Stimulated activated CD4-positive, alpha-beta T cell treated with anti-CD3 and anti-CD28 coated beads, TNF-alpha, amount 100 ng/mL, for 4 hours (primary cell): ENCODE measurements around the gene BHLHA9.

ENCODE experiments used
- DNase-seq, 3 experiments: peaks; one replicate each; pipeline ENCODE4 v3.0.0-alpha.2; 2020; ENCODE audit warnings: low read depth in 3 of 3

Gene BHLHA9

DNA sequence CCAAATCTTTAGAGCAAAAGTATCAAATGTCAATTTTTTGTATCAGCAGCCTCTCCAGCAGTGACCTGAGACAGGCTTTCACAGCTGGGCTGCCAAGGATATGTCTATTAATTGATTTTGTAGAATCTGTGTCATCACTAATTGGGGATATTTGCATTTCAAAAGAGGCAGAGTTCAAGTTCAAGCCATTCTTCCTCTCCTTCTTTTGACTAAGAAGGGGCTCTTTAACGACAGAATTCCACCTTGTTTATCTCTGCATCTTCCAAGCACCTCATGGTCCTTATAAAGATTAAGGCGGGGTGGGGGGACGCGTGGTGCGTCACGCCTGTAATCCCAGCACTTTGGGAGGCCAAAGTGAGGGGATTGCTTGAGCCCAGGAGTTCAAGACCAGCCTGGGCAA lies 15.2 kb upstream of the BHLHA9 start:
- no peak for DNase-seq

DNA sequence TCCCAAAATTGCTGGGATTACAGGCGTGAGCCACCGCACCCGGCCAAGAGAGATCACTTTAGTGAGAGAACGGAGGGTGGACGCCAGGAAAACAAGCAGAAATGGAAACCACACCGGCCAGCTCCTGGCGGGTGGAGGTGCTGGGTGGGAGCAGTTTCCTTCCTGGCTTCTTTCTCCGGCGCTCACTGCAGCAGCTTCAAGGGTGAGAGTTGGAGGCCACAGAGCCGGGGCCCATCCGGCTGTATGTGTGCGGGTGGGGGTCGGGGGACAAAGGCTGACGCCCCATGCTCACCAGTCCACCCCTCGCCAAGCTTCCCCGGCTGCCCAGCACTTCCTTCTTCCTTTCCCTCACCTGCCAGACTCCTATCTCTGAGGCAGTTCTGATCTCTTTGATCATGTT lies 13.5 kb upstream of the BHLHA9 start:
- no peak for DNase-seq

DNA sequence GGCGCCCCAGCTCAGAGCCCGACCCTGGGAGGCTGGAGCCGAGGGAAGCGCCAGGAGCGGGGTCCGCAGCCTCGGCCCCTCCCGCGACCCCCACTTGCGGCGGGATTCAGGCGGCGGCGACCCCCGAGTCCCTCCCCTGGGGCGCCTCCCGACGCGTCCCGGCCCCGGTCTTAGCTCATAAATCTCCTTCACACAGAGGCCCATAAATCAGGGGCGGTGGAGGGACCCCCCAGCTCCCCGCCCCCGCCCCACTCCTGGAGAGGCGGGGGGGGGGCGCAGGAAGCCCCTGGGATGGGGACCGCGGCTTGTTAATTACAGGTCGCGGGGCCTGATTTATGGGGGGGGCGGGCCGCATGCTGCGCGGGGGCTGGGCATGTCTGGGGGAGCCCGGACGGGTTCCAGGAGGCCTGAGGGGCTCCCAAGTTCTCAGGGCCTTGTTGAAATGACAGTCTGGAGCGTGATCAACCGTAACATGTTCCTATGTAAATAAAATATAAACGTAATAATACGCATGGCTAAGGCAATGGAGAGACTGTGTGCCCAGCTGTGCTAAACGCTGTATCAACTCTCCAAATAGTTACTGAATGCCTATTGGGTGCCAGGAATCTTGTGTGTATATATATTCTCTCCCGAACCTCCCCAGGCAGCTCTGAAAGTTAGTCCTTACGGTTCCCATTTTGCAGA lies 10.0 kb upstream of the BHLHA9 start:
- DNase-seq = no peak

DNA sequence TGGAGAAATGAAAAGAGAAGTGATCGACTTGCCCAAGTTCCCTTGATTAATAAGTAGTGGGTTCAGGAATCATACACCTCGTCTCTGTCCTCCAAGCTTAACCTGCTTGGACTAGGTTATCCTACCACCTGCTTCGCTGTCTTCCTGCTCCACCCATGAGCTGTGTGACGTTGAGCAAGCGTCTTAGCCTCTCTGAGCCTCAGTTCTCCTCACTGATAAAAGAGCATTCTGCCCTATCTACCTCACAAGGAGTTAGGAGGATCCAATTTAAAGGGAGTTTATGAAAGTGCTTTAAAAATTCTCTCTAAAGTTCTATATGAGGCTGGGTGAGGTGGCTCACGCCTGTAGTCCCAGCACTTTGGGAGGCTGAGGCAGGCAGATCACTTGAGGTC lies 9.5 kb upstream of the BHLHA9 start:
- no peak for DNase-seq

DNA sequence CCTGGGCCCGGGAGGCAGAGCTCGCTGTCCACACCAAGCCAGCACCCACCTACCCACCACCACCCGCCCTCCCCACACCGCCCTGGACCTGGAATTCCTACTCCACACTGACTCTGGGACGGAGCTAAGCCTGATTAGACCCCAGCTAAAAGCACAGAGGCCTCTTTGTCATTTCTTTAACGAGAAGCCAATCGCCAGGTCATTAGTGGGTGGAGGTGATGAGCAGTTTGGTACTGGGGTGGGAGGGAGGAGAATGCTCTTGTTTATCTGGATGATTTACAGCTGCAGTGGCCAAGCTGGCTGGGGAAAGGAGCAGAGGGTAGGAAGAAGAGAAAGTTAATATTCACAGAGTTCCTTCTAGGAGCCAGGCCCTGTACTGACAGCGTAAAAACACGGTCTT lies 6.0 kb upstream of the BHLHA9 start:
- DNase-seq = no peak

DNA sequence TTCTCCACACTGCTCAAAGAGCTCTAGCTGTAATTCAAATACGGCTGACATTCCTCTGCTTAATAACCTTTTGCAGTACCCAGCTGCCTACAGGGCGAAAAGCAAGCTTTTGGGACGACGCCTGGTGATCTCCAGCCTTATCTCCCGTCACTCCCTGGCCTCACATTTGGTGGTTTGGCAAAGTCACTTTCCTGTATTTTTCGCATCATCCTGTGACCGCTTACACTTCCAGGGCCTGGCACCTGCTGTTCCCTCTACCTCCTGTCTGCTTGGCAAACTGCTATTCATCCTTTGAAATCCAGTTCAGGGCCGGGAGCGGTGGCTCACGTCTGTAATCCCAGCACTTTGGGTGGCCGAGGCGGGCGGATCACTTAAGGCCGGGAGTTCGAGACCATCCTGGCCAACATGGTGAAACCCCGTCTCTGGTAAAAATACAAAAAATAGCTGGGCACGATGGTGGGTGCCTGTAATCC lies 2.7 kb upstream of the BHLHA9 start:
- DNase-seq = no peak

DNA sequence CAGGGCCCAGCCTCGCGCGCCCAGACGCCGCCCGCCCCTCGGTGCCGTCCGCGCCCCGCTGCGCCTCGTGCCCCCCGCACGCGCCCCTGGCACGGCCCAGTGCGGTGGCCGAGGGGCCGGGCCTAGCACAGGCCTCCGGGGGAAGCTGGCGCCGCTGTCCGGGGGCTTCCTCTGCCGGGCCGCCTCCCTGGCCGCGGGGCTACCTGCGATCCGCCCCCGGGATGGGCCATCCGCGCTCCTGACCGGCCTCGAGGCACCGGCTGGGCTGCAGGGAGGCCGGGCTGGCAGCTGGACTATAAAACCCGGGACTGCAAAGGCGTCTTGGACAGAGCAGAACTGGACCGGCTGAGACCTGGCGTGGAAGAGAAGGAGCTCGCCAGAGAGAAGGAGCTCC lies 783 bp downstream of the BHLHA9 start:
- no peak for DNase-seq

DNA sequence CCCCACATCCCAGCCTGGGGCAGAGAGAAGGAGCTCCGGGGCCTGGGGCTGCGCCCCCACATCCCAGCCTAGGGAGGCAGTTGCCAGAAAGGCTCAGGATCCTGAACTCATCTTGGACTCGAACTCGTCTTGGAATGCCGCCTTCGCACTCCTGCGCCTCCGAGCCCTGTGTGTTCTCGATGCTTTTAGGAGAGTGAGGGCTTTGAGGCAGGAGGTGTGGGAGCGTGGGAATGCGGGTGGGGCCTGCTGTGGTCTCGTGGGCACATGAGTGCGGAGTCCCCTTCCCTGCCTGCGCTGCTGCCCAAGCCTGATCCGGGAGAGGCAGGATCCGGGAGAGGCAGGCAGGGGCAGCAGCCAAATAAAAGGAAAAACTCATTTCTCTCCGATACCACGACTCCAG lies 1.2 kb downstream of the BHLHA9 start:
- no peak for DNase-seq

DNA sequence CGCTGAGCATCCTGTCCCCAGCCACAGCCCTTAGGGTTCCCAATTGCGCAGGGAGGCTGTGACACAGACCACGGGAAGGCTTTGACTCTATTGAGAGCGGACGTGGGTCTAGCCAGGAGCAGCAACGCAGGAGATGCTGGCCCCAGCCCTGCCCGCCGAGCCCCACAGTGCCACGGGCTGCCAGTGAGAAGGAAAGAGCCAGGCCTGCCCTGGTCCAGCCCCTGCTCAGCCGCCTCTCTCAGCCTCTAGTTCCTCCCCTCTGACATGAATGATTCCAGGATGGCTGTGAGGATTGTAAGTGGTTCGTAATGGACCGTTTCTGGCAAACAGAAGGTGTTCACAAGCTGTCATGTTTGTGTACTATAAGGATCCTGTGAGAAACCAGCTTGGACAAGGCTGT lies 2.5 kb downstream of the BHLHA9 start:
- no peak for DNase-seq

DNA sequence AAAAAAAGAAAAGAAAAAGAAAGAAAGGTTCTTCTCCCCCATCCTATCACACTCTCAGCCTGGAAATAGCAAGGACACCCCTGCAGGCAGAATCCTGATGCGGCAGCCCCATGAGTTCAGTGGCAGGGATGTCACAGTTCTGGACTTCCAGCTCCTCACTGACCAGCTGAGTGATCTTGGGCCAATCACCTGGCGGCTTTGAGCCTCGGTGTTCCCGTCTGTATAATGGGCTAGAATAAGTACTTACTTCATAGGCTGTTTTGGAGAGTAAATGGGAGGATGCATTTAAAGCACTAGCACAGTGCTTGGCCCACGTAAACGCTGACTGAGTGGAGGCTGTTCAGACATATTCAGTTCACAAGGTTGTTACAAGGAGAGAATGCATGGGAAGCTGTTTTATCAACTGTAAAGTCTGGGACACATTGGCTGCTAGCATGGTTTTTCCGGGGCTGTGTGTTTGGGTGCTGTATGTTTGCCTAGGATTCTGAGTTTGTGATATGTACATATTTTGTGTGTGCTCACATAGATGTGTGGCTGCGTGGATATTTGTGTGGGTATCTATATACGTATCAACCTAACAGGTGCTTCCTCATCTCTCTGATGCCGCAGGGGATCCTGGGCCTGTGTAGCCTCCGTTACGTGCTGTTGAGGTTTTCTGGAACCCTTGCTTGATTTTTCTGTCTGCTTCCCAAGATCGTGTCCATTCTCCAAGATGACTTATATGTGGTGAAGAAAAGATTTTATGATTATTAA lies 3.4 kb downstream of the BHLHA9 start:
- no peak for DNase-seq

DNA sequence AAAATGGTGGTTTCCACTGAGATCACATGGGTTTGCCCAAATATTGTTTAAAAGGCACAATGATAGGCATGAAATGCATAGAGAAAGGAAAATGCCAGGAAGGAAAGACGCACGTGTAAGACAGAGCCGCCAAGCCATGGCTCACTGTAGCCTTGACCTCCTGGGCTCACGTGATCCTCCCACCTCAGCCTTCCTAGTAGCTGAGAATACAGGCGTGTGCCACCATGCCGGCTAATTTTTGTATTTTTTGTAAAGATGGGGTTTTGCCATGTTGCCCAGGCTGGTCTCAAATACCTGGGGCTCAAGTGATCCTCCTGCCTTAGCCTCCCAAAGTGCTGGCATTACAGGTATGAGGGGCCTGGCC lies 4.0 kb downstream of the BHLHA9 start:
- DNase-seq = no peak

DNA sequence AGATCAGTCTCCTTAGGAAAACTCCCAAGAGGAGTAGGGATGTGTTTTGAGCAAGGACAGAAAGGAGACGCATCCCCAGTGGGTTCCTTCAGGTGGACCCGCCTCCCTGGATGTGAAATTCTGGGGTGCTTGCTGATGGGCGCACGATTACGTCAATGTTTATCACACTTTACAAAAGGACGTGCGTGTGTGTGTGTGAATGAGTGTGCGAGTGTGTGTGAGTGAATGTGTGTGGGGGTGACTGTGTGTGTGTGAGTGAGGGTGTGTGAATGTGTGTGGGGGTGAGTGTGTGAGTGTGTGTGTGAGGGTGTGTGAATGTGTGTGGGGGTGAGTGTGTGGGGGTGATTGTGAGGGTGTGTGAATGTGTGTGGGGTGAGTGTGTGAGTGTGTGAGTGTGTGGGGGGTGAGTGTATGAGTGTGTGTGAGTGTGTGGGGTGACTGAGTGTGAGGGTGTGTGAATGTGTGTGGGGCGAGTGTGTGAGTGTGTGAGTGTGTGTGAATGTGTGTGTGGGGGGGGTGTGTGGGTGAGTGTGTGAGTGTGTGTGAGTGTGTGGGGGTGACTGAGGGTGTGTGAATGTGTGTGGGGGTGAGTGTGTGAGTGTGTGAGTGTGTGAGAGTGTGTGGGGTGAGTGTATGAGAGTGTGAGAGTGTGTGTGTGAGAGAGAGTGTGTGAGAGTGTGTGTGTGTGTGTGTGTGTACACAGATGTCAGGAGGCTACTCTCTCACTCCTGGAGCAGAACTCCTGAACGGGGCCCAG lies 5.1 kb downstream of the BHLHA9 start:
- DNase-seq = no peak

DNA sequence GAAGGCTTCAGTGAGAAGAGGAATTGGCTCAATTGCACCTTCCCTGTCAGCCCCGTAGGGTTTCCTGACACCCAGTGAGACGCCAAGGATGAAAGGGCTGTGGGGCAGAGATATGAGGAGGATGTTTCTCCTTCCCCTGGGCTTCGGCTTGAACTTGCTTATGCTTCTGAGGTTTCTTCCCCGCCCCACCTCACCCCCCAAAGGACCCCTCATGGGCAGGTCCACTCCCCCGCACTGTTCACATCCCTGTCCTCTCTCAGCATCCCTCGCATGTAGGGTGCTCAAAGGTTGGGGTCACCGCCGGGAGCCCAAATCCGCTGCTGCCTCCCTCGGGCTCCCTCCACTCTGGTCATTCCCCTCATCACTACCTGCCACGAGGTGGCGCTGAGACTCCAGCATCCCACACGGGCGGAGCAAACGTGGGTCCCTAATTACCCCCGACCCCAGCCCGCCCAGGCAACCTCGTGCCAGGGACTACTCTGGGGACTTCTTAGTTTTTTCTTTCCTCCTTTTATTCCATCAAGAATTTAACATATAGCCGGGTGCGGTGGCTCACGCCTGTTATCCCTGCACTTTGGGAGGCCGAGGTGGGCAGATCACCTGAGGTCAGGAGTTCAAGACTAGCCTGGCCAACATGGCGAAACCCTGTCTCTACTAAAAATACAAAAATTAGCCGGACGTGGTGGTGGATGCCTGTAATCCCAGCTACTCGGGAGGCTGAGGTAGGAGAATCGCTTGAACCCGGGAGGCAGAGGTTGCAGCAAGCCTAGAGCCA lies 5.9 kb downstream of the BHLHA9 start:
- peak; percentile 39 to 58 (median 44) for DNase-seq

DNA sequence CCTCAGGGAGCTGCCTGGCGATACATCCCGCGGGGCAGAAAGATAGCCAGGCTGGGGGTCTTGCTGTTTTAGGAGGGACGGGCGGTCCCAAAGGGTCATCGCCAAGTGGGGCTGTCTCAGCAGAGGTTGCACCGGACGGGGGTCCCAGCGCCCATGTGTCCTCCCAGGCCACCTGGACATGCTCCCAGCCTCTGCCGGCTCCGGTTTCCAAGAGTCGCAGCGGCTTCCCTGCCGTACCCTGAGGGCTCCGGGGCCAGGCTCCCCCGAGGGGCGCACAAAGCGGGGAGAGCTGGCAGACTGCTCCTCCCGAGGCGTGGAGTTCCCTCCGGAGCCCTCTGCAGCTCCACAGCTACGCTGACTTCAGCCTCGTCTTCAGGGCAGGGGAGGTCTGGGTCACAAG lies 10.4 kb downstream of the BHLHA9 start:
- DNase-seq = no peak

DNA sequence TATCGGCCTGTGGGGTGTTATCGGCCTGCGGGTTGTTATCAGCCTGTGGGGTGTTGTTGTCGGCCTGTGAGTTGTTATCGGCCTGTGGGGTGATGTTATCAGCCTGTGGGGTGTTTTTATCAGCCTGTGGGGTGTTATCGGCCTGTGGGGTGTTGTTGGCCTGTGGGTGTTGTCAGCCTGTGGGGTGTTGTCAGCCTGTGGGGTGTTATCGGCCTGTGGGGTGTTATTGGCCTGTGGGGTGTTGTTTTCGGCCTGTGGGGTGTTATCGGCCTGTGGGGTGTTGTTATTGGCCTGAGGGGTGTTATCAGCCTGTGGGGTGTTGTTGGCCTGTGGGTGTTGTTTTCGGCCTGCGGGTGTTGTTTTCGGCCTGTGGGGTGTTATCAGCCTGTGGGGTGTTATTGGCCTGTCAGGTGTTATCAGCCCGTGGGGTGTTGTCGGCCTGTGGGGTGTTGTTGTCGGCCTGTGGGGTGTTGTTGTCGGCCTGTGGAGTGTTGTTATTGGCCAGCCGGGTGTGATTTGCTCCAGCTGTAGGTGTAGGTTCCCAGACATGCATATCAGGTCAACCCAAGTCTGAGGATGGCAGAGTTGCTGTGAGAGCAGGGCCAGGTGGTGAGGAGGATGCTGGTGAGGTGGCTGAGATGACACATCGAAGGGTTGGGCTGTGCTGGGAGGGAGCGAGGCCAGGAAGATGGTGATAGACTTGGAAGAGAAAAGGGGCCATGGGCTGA lies 16.3 kb downstream of the BHLHA9 start:
- no peak for DNase-seq

DNA sequence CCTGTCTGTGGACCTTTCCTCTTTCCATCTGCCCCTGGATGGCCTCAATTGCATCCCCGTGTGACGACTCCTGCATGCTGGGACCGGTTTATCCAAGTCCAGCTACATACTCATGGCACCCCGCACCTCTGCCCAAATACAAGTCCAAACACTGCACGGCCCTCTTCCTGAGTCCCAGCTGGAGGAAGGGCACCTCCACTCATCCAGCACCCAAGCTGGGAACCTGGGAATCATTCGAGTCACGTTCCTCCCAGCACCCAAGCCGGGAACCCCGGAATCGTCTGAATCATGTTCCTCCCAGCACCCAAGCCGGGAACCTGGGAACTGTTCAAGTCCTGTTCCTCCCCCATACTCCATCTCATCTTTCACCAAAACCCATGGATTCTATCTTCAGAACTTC lies 19.5 kb downstream of the BHLHA9 start:
- no peak for DNase-seq

DNA sequence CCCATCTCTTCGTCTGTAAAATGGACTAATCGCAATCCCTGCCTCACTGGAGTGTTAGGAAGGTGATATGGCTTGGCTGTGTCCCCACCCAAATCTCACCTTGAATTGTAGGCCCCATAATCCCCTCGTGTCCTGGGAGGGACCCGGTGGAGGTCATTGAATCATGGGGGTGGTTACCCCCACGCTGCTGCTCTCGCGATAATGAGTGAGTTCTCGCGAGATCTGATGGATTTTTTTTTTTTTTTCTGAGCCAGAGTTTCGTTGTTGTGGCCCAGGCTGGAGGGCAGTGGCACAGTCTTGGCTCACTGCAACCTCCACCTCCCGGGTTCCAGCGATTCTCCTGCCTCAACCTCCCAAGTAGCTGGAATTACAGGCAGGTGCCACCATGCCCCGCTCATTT lies 20.4 kb downstream of the BHLHA9 start:
- DNase-seq = no peak

DNA sequence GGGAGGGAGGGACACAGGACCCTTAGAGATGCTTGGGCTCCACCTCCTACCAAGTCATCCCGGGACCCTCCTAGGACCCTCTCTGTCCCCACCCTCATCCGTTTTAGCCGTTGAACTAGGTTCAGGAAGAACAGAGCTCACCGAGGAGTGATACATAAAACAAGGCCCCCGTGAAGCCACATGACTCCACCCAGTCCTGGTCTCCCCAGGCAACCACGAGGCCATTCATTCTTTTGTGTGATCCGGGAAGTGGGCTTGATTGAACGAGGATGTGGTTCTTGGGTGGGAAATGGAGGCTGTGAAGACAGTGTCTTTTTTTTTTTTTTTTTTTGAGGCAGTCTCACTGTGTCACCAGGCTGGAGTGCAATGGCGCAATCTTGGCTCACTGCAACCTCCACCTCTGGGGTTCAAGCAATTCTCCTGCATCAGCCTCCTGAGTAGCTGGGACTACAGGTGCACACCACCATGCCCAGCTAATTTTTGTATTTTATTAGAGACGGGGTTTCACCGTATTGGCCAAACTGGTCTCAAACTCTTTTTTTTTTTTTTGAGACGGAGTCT lies 24.0 kb downstream of the BHLHA9 start:
- peak in 2 of 3 experiments; percentile 19 to 41 for DNase-seq

DNA sequence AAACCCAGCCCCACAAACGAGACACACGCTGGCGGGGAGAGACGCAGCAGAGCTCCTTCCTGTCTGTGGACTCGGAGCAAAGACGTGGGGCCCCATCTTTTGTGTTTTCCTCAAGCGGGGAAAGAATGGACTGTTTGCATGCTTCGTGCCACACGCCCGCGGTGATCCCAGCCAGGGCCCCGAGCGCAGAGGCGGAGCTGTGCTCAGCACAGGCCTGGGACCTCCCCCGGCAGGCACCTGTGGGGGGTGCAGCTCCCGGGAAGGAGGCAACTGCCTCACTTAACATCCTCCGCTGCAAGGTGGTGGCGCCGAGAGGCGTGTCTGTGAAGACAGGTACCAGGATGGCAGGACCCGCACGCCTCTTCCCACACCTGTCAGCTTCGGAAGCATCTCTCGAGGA lies 28.4 kb downstream of the BHLHA9 start:
- peak; percentile 23 to 30 (median 27) for DNase-seq

DNA sequence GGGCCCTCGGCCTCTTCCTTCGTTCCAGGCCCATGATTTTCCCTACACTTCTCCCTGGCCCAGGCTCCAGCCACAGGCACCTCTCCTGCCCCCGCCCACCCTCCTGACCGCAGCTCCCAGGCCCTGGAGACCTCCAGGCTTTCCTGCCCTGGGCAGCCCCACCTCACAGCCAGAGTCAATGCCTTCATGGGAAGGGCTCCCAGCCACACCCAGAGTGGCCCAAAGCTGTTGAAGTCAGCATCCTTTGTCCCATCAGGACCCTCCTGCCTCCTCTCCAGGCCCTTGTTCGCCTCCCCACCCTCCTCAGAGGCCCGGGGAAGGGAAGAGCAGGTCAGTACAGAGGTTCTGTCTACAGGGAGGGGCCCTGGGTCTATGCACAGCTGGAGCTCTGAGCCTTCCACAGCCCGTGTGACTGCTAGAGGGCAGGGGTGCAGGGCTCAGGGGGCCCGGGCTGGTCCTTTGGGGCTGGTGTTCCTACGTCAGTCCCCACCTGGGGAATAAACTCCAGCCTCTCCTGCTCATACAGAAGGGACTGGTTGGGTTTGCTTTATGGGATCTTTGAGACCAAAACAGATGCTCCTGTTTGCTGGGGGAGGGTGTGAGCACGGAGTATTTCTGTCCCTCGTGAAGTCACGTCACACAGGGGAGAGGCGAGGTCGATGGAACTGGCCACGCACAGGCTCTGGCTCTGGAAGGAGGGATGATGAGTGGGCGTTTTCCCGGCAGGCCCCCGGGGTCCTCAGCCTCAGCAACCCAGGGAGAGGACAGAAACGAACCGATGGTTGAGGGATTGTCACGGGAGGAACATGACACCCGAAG lies 29.5 kb downstream of the BHLHA9 start:
- DNase-seq = no peak
